Thyroid gland (tissue), 4 donors: ENCODE results near the gene MARCHF9.

ENCODE experiments used
- POLR2A ChIP-seq, 2 donors: fragments of 450-650 bp; IDR thresholded peaks; one replicate each; pipeline ENCODE4 v1.6.1; 2017; ENCODE audit warnings: antibody characterized with exemption in 2 of 2, mild to moderate bottlenecking in 2 of 2, moderate library complexity in 1 of 2
- TF ChIP-seq, protein P1 (sequence below), 6 experiments: fragments of 200-600 bp in 3 of 6; fragments of 450-650 bp in 3 of 6; sonication (generic) in 3 of 6; IDR thresholded peaks; one replicate each; pipeline ENCODE4 v1.5.1; 2016 to 2019; ENCODE audit warnings: antibody characterized with exemption in 6 of 6, mild to moderate bottlenecking in 2 of 6, inconsistent platforms in 1 of 6, moderate library complexity in 1 of 6

DNA sequence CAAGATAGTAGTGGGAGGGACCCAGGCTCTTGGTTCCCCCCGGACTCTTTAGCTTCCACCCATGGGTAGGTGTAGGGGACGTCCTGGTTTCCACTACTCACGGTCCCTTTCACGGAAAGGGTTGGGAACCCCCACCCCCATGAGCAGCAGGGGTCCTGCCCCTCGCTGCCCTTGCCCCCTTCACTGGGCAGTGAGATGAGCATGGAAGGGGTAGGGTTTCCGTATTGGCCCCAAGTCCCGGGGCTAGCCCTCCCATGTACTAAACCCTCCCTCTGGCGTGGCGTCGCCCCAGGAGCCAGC, 29.1 kb upstream of the MARCHF9 start:
- TF ChIP-seq, protein P1, sequence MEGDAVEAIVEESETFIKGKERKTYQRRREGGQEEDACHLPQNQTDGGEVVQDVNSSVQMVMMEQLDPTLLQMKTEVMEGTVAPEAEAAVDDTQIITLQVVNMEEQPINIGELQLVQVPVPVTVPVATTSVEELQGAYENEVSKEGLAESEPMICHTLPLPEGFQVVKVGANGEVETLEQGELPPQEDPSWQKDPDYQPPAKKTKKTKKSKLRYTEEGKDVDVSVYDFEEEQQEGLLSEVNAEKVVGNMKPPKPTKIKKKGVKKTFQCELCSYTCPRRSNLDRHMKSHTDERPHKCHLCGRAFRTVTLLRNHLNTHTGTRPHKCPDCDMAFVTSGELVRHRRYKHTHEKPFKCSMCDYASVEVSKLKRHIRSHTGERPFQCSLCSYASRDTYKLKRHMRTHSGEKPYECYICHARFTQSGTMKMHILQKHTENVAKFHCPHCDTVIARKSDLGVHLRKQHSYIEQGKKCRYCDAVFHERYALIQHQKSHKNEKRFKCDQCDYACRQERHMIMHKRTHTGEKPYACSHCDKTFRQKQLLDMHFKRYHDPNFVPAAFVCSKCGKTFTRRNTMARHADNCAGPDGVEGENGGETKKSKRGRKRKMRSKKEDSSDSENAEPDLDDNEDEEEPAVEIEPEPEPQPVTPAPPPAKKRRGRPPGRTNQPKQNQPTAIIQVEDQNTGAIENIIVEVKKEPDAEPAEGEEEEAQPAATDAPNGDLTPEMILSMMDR (IDR thresholded peaks at IDR 0.05): no peak
- TF ChIP-seq POLR2A (IDR thresholded peaks at IDR 0.05): no peak
